Esophagus muscularis mucosa (tissue), 4 donors: ENCODE measurements around the gene FAAP20. TPM values are rescaled to one million over a fixed set of nuclear protein-coding genes. Genes with fewer than 3 reads are reported as not detected.

Source experiments
- DNase-seq: peaks from one replicate; pipeline ENCODE4 v3.0.0-alpha.2; 2017; ENCODE audit errors: extremely low spot score
- H3K27ac ChIP-seq, 4 donors: fragments of 200-600 bp; sonication (generic); replicated peaks in 1 of 4; 1 replicate in 3 of 4; 2 replicates in 1 of 4; pipeline ENCODE4 v1.5.1; 2016 to 2019; ENCODE audit warnings: mild to moderate bottlenecking in 1 of 4
- H3K27me3 ChIP-seq, 4 donors: fragments of 200-600 bp; sonication (generic); one replicate each; pipeline versions ENCODE4 v1.5.1 to v1.6.0; 2016 to 2019
- H3K36me3 ChIP-seq, 4 donors: fragments of 200-600 bp; sonication (generic); one replicate each; pipeline ENCODE4 v1.5.1; 2016 to 2019
- H3K4me1 ChIP-seq, 4 donors: fragments of 200-600 bp; sonication (generic); one replicate each; pipeline ENCODE4 v1.5.1; 2016 to 2019
- H3K4me3 ChIP-seq, 4 donors: fragments of 200-600 bp; sonication (generic); 1 replicate in 2 of 4; 2 replicates in 2 of 4; pipeline ENCODE4 v1.5.1; 2016 to 2019; ENCODE audit warnings: mild to moderate bottlenecking in 4 of 4, moderate library complexity in 1 of 4
- H3K9me3 ChIP-seq, 4 donors: fragments of 200-600 bp; sonication (generic); 1 replicate in 3 of 4; 2 replicates in 1 of 4; pipeline ENCODE4 v1.5.1; 2016 to 2019
- CTCF ChIP-seq, 3 experiments: fragments of 200-600 bp in 2 of 3; fragments of 450-650 bp in 1 of 3; sonication (generic) in 2 of 3; IDR thresholded peaks; one replicate each; pipeline ENCODE4 v1.5.1; 2017 to 2019; ENCODE audit warnings: antibody characterized with exemption in 3 of 3, mild to moderate bottlenecking in 2 of 3, moderate library complexity in 1 of 3
- EP300 ChIP-seq: sonication (generic); formaldehyde crosslinking; IDR thresholded peaks from one replicate; pipeline ENCODE4 v1.6.1; 2017; ENCODE audit warnings: antibody characterized with exemption
- POLR2A ChIP-seq: fragments of 450-650 bp; IDR thresholded peaks from one replicate; pipeline ENCODE4 v1.6.1; 2017; ENCODE audit warnings: antibody characterized with exemption, moderate library complexity, mild to moderate bottlenecking, low read depth
- POLR2AphosphoS5 ChIP-seq, 2 donors: sonication (generic); formaldehyde crosslinking; IDR thresholded peaks; one replicate each; pipeline ENCODE4 v1.6.1; 2017; ENCODE audit warnings: antibody characterized with exemption in 2 of 2
- WGBS: methylation state at CpG from one replicate; pipeline ENCODE4 v1.1.5; 2018; 5-methylcytosine and 5-hydroxymethylcytosine counted together
- intact Hi-C: fragments of 100-400 bp; cut with DNase I; formaldehyde crosslinking; loops from one replicate; pipeline ENCODE4 v1.15.1; 2023
- total RNA-seq, 4 donors: library from RNA; depleted of rRNA; stranded (reverse); fragments of >200 nt; gene quantifications; one replicate each; pipeline versions ENCODE4 v1.1.0 to v1.2.1, GENCODE V29; 2016

Gene FAAP20
- total RNA-seq, 4 donors from 2014 or later = 37.9 to 81.7 (median 55.7) TPM

DNA sequence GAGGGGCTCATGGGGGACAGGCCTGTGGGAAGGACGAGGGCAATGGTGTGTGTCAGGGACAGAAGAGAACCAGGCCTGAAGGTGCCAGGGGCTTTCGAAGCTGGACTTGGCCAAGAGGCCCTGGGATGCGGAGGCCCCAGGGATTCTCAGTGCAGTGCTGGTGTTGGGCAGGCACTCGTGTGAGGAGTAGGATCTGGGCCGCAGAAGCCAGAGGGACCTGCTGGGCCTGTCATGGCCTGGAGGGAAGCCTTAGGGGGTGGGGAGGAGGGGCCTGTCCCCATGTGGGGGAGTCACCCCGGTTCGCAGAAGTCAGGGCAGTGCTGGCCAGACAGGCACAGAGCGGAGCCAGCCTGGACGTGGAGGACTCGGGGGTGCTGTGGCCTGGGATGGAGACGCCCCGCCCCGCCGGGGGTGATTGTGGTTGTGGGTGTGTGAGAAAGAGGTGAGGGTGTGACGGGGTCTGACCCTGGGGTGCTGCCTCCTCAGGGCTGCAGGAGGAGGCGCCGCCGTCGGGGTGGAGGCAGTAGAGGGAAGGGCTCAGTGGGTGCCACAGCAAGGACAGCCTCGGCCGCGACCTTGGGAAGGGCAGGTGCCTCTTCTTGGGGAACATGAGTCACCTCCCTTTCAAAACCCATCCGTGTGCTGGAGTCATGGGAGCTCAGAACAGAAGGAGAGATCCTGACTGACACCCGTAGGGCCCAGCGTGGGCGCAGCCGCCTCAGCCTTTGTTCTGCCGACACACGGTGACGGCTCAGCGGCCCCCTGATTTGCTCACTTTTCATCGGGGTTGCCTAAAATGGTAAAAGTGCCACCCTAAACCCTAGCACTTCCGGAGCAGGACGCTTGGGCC lies 33.9 kb downstream of the FAAP20 start:
- Histone ChIP-seq H3K27me3 (no peaks in the 10 kb centered on the region), H3K4me1 (no peaks in the 10 kb centered on the region), H3K4me3 (no peak overlapping the region), H3K9me3 (no peaks in the 10 kb centered on the region), H3K36me3 (no peaks in the 10 kb centered on the region), H3K27ac (no peak overlapping the region)
- DNase-seq = no peak
- WGBS = 92% methylated on average over 34 of the region's 34 CpGs
- intact Hi-C loops = loop anchor here (5.0 kb wide), 1 partner anchor 53 kb away; no protein-coding TSS in a partner anchor
- TF ChIP-seq POLR2A (no peak), POLR2AphosphoS5 (IDR thresholded peaks at IDR 0.05) (no peak), EP300 (no peak), CTCF (IDR thresholded peaks at IDR 0.05) (no peak)

- intact Hi-C loops = no loop called here
- Histone ChIP-seq H3K9me3 (no peaks in the 10 kb centered on the region), H3K27me3 (no peaks in the 10 kb centered on the region), H3K36me3 (no peaks in the 10 kb centered on the region), H3K4me3 (no peak overlapping the region), H3K27ac (no peak overlapping the region), H3K4me1 (no peaks in the 10 kb centered on the region)
- 93% methylated on average over 11 of the region's 18 CpGs for WGBS
- DNase-seq = no peak
- TF ChIP-seq EP300 = no peak
- no peak for TF ChIP-seq CTCF (IDR thresholded peaks at IDR 0.05)
- TF ChIP-seq POLR2AphosphoS5 (IDR thresholded peaks at IDR 0.05) = no peak
- TF ChIP-seq POLR2A = no peak
These were observed 35.4 kb downstream of the FAAP20 start for GRCh38 chr1:2159124-2159523.

- Histone ChIP-seq H3K27me3 (no peaks in the 10 kb centered on the region), H3K4me3 (no peak overlapping the region), H3K36me3 (no peaks in the 10 kb centered on the region), H3K4me1 (no peaks in the 10 kb centered on the region), H3K27ac (peak overlapping the region in 1 of 4 donors; percentile 33), H3K9me3 (no peaks in the 10 kb centered on the region)
- DNase-seq = no peak
- intact Hi-C loops = no loop called here
- 86% methylated on average over 16 of the region's 16 CpGs for WGBS
- TF ChIP-seq POLR2A (no peak), POLR2AphosphoS5 (IDR thresholded peaks at IDR 0.05) (no peak), EP300 (no peak), CTCF (IDR thresholded peaks at IDR 0.05) (no peak)
These were observed 36.3 kb downstream of the FAAP20 start for GRCh38 chr1:2158272-2158671.

GRCh38 chr1:2157856-2158255 lies 36.7 kb downstream of the FAAP20 start:
- no peak for DNase-seq

More at GRCh38 chr1:2157856-2158255, 36.7 kb downstream of the FAAP20 start:
- TF ChIP-seq EP300 = no peak
- TF ChIP-seq POLR2AphosphoS5 (IDR thresholded peaks at IDR 0.05) = no peak
- no peak for TF ChIP-seq CTCF (IDR thresholded peaks at IDR 0.05)
- TF ChIP-seq POLR2A = no peak
- intact Hi-C loops = no loop called here
- Histone ChIP-seq H3K9me3 (no peaks in the 10 kb centered on the region), H3K27ac (peak overlapping the region in 1 of 4 donors; percentile 33), H3K4me3 (no peak overlapping the region), H3K4me1 (no peaks in the 10 kb centered on the region), H3K27me3 (no peaks in the 10 kb centered on the region), H3K36me3 (no peaks in the 10 kb centered on the region)
- WGBS = 84% methylated on average over 18 of the region's 19 CpGs
